Stimulated activated naive B cell treated with anti-CD40 and anti-IgM and Interleukin-4, amounts not matched to agents 10 μg/mL and 1 μg/mL and 100 μg/mL, for 72 hours (primary cell): ENCODE data around the gene CDC14C.

Experiments
- ATAC-seq, 2 donors: fragments of 150-1000 bp; cut with Tn5 transposase; replicated peaks; 2 replicates each; pipeline ENCODE4 v1.10.0; 2021; ENCODE audit warnings: moderate library complexity in 1 of 2
- DNase-seq: peaks from one replicate; pipeline ENCODE4 v3.0.0; 2021
- H3K27ac Mint-ChIP-seq: one replicate; pipeline ENCODE4 v1.8.0; 2022; ENCODE audit warnings: mild to moderate bottlenecking, mixed read lengths
- H3K27me3 Mint-ChIP-seq, 2 donors: one replicate each; pipeline ENCODE4 v1.8.0; 2022; ENCODE audit warnings: mixed read lengths in 2 of 2
- H3K36me3 Mint-ChIP-seq, 2 donors: one replicate each; pipeline ENCODE4 v1.8.0; 2022; ENCODE audit warnings: mixed read lengths in 2 of 2, mild to moderate bottlenecking in 1 of 2
- H3K4me1 Mint-ChIP-seq, 2 donors: one replicate each; pipeline ENCODE4 v1.8.0; 2022; ENCODE audit warnings: mixed read lengths in 2 of 2, mild to moderate bottlenecking in 1 of 2
- H3K4me3 Mint-ChIP-seq, 2 donors: one replicate each; pipeline ENCODE4 v1.8.0; 2022; ENCODE audit warnings: mild to moderate bottlenecking in 2 of 2, mixed read lengths in 2 of 2, moderate library complexity in 1 of 2
- H3K9me3 Mint-ChIP-seq, 2 donors: one replicate each; pipeline ENCODE4 v1.8.0; 2022; ENCODE audit warnings: mixed read lengths in 2 of 2, mild to moderate bottlenecking in 1 of 2

The CDC14C gene

DNA sequence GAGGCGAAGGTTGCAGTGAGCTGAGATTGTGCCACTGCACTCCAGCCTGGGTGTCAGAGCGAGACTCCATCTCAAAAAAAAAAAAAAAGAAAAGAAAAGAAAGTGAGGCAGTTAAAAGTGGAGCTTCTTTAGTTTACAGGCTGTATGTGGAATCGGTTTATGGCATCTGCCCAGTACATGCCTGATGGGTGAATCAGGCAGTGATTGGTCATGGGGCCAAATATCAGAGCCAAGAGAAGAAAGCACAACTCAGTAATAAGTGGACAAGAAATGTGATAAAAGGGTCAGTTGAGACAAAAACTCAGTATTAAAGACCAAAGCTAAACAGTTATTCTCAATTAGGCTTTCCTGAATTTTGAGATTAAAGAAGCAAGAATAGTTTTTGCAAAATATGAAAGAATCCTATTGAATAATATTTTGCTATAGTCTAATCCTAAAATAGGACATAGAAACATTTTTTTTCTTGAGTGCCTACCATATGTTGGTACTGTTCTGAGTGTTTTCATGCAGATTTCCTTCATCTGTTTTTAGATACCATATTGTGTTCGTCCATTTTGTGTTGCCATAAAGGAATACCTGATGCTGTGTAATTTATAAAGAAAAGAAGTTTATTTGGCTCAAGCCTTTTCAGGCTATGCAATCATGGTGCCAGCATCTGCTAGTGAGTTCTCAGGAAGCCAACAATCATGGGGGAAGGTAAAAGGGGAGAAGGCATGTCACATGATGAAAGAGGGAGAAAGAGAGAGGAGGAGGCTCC, 14.4 kb downstream of the CDC14C start:
- ATAC-seq = no peak
- Mint-ChIP-seq H3K4me3 (no peak overlapping the region), H3K9me3 (no peaks in the 10 kb centered on the region), H3K4me1 (no peaks in the 10 kb centered on the region), H3K36me3 (no peaks in the 10 kb centered on the region), H3K27ac (no peak overlapping the region), H3K27me3 (no peaks in the 10 kb centered on the region)
- DNase-seq = no peak

DNA sequence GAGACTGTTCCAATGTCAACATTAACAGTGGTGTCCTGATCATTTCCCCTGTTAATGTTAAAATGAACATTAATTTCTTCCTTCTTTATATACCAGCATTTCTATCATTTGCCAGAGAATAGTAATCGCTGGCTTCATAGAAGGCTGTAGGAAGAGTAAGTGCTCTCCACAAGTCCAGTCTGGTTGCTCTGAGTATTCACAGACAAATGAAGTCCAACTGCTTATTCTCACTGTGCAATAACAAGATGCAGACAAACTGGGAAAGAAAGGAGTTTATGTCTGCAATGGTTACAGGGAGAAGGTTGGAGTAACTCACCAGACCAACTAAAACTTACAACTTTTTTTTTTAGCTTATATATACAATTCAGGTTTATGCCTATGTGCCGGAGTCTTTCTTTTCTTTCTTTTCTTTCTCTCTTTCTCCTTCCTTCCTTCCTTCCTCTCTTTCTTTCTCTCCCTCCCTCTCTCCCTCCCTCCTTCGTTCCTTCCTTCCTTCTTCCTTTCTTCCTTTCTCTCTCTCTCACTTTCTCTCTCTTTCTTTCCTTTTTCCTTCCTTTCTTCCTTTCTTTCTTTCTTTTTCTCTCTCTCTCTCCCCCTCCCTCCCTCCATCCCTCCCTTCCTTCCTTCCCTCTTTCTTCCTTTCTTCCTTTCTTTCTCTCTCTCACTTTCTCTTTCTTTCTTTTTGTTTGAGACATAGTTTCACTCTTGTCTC, 19.1 kb downstream of the CDC14C start:
- Mint-ChIP-seq H3K36me3 (no peaks in the 10 kb centered on the region), H3K9me3 (peaks cover 0 to 5% of the 10 kb centered on the region in 2 donors), H3K27ac (no peak overlapping the region), H3K27me3 (no peaks in the 10 kb centered on the region), H3K4me3 (no peak overlapping the region), H3K4me1 (no peaks in the 10 kb centered on the region)
- DNase-seq (no peak), ATAC-seq (no peak)

DNA sequence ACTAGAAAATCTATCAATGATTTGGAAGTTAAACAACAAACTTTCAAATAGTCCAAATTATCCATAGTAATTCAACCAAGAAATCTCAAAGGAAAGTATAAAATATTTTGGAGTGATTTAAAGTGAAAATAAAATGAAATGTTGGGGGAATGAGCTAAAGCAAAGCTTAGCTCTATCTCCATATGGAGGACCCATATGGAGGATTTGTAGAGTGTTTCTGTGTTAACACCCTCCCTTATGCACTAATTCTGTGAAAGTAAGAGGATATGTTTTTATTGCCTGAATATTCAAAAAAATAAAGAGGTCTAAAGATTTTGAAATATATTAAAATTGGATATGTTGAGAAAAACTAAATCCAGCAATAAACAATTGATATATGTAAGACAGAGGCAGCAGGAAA, 31.6 kb downstream of the CDC14C start:
- Mint-ChIP-seq H3K4me1 (no peaks in the 10 kb centered on the region), H3K36me3 (no peaks in the 10 kb centered on the region), H3K27ac (no peak overlapping the region), H3K9me3 (peaks cover 0 to 3% of the 10 kb centered on the region in 2 donors), H3K4me3 (no peak overlapping the region), H3K27me3 (no peaks in the 10 kb centered on the region)
- DNase-seq (no peak), ATAC-seq (no peak)

DNA sequence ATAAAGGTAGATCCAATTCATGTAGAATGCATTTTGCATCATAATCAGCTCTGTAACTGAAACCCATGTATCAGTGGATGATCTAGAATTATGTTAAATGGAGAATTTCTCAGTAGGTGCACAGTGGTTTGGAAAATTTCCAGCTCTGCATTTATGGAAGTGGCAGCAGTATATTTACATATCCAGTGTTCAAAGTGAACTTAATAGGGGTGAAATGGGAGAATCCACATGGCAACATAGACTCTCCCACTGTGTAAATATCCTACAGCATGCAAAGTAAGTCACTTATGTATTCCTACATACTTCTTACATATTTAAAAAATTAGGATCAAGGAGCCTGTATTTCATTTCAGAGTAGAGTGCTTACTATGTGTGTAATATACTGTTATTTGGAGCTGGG, 35.3 kb downstream of the CDC14C start:
- no peak for ATAC-seq
- no peak overlapping the region for H3K4me3 Mint-ChIP-seq
- H3K9me3 Mint-ChIP-seq = no peaks in the 10 kb centered on the region
- no peak overlapping the region for H3K27ac Mint-ChIP-seq
- no peaks in the 10 kb centered on the region for H3K27me3 Mint-ChIP-seq
- DNase-seq = no peak
- H3K4me1 Mint-ChIP-seq = no peaks in the 10 kb centered on the region
- H3K36me3 Mint-ChIP-seq = no peaks in the 10 kb centered on the region

DNA sequence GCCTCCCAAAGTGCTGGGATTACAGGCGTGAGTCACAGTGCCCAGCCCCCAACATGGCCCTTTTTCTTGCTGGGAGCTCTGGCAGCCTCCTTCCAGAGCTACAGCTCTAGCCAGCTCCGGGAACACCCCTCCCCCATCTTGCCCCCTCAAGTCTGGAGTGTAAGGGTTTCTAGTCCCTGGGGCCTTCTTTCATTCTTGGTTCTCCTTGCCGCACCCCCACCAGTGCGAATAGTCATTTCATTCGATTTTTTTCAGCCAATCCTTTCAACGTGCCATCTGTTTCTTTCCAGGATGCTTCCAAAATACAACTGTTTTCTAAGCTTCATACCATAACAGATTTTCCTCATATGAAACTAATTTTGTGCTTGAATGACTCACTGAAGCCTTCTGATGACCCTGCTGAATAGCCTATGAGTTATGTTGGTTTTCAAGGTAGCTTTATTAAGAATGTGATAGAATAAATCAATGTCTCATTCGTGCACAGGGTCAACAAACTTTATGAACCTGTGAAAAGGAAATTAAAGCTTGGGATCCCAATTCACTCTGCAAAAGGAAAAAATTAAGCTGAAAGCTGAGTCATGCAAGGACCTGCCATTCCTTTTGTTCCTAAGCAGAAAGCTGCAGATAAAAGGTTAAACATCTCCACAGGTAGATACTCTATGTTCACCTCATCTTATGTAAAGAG, 38.6 kb downstream of the CDC14C start:
- Mint-ChIP-seq H3K36me3 (no peaks in the 10 kb centered on the region), H3K9me3 (no peaks in the 10 kb centered on the region), H3K4me1 (no peaks in the 10 kb centered on the region), H3K4me3 (no peak overlapping the region), H3K27ac (no peak overlapping the region), H3K27me3 (no peaks in the 10 kb centered on the region)
- DNase-seq (no peak), ATAC-seq (no peak)

DNA sequence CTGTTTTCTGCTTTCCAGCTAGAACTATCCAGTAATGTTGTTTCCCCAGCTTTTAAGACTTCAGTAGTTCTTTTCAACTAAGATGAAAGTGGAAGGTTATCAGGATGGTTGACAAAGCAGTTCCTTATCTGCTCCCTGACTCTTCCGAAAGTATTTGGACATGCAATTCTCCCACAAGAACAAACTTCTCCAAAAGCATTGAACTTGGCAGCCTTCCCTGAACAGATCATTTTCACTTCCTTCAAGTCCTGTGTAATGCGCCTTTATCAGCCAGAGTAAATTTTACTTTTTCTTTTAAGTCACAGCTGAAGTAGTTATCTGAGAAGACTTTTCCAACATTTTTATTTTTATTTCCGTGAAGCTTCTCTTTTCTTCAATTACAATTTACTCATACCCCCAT, 39.7 kb downstream of the CDC14C start:
- Mint-ChIP-seq H3K36me3 (no peaks in the 10 kb centered on the region), H3K27me3 (no peaks in the 10 kb centered on the region), H3K9me3 (no peaks in the 10 kb centered on the region), H3K4me3 (no peak overlapping the region), H3K4me1 (no peaks in the 10 kb centered on the region), H3K27ac (no peak overlapping the region)
- no peak for DNase-seq
- ATAC-seq = no peak

DNA sequence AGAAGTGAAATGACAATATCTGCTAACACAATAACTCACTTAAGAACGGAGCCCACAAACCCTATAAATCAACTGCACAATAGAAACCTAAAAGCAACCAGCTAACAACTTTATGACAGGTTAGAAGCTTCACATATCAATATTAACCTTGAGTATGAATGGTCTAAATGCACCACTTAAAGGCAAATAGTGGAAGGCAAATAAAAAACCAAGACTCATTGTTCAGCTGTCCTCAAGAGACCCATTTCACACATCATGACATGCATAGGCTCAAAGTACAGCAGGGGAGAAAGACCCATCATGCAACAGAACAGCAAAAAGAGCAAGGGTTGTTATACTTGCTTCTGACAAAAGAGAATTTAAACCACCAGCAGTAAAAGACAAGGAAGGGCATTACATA, 46.8 kb downstream of the CDC14C start:
- Mint-ChIP-seq H3K36me3 (no peaks in the 10 kb centered on the region), H3K4me1 (no peaks in the 10 kb centered on the region)

DNA sequence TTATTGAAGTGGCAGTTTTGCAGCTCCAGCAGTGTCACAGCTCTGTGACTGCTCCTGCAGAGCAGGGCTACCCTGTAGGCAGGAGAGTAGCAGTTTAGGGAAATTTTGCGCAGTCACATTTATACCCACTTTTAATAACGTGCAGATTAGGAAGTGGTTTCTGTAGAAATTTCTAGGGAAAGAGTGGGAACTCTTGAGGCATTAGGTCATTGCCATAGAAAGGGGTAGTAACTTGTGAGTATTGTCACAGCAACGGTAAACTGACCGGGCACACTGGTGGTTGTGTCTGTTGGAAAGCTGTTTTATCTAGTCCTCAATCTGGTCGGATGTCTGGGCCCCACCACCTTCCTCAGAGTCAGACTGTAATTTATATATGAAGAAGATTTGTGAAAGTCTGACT, 51.9 kb downstream of the CDC14C start:
- no peaks in the 10 kb centered on the region for H3K27me3 Mint-ChIP-seq
- H3K4me1 Mint-ChIP-seq = no peaks in the 10 kb centered on the region
- no peak overlapping the region for H3K4me3 Mint-ChIP-seq
- no peaks in the 10 kb centered on the region for H3K36me3 Mint-ChIP-seq
- no peak for DNase-seq
- ATAC-seq = no peak
- H3K27ac Mint-ChIP-seq = no peak overlapping the region
- peaks cover 5 to 8% of the 10 kb centered on the region in 2 donors for H3K9me3 Mint-ChIP-seq

More for the DNA sequence above, 46.8 kb downstream of the CDC14C start:
- no peak overlapping the region for H3K4me3 Mint-ChIP-seq
- ATAC-seq (no peak), DNase-seq (no peak)
- H3K27me3 Mint-ChIP-seq = no peaks in the 10 kb centered on the region
- peaks cover 3 to 5% of the 10 kb centered on the region in 2 donors for H3K9me3 Mint-ChIP-seq
- H3K27ac Mint-ChIP-seq = no peak overlapping the region

DNA sequence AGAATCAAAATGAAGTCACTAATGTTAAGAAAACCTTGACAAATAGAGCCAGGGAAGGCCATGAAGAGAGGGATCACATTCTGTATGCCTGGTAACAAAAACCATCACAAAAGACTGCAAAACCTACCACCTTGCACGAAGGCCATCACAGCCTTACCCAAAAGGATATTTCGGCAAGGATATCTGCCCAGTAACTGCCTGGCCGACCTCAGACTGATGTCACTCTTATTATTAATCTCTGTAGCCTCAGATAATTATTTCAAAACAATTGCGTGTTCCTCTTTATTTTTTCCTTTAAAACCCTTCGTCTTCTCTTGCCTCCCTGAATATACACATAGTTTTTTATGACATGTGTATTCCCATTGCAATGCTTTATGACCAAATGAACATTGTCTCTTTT, 52.5 kb downstream of the CDC14C start:
- Mint-ChIP-seq H3K27me3 (no peaks in the 10 kb centered on the region), H3K4me3 (no peak overlapping the region), H3K9me3 (peaks cover 6 to 7% of the 10 kb centered on the region in 2 donors), H3K36me3 (no peaks in the 10 kb centered on the region), H3K4me1 (no peaks in the 10 kb centered on the region), H3K27ac (no peak overlapping the region)
- DNase-seq (no peak), ATAC-seq (no peak)
